Hepatocyte (in vitro differentiated cells): ENCODE results near the gene ARFGEF3.

Experiments
- EZH2 ChIP-seq: fragments of 200-600 bp; sonication (generic); IDR thresholded peaks from 2 replicates; pipeline ENCODE4 v1.6.1; 2016; ENCODE audit warnings: antibody characterized with exemption, mild to moderate bottlenecking, borderline replicate concordance
- EZH2phosphoT487 ChIP-seq: fragments of 200-600 bp; sonication (generic); IDR thresholded peaks from one replicate; pipeline ENCODE4 v1.6.1; 2018; ENCODE audit warnings: antibody characterized with exemption, mild to moderate bottlenecking, low read depth, moderate library complexity; ENCODE audit not compliant: unreplicated experiment, severe bottlenecking
- TF ChIP-seq, protein P1 (sequence below): fragments of 200-600 bp; sonication (generic); IDR thresholded peaks from 2 replicates; pipeline ENCODE4 v1.5.1; 2016; ENCODE audit warnings: antibody characterized with exemption, mild to moderate bottlenecking; ENCODE audit not compliant: poor library complexity

DNA sequence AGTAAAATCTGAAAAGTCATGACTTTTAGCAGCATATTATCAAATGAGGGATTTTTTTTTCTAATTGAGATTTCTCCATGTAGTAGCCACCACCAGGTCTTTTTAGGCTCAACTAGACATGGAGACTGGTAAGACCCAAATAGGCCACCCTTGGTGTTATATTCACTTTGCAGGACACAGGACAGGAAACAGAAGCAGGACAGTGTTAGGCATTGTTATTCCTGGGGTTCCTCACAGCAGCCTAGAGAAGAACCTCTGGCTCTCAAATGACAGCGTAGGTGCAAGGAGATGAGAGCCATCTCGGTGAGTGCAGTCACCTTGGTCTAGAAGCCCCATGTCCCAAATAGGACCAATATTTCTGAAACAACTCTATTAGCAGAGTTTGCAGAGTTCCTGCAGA is 75.7 kb downstream of the ARFGEF3 start:
- TF ChIP-seq, protein P1, sequence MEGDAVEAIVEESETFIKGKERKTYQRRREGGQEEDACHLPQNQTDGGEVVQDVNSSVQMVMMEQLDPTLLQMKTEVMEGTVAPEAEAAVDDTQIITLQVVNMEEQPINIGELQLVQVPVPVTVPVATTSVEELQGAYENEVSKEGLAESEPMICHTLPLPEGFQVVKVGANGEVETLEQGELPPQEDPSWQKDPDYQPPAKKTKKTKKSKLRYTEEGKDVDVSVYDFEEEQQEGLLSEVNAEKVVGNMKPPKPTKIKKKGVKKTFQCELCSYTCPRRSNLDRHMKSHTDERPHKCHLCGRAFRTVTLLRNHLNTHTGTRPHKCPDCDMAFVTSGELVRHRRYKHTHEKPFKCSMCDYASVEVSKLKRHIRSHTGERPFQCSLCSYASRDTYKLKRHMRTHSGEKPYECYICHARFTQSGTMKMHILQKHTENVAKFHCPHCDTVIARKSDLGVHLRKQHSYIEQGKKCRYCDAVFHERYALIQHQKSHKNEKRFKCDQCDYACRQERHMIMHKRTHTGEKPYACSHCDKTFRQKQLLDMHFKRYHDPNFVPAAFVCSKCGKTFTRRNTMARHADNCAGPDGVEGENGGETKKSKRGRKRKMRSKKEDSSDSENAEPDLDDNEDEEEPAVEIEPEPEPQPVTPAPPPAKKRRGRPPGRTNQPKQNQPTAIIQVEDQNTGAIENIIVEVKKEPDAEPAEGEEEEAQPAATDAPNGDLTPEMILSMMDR, result no peak
- TF ChIP-seq EZH2 (no peak), EZH2phosphoT487 (no peak)
